Measurements from ENCODE around the gene KHDC3L.

KHDC3L gene

GRCh38 chr6:73362358-73362757 lies at the start of gene KHDC3L:
Gene KHDC3L (plus strand): TSS chr6:73362658. CDS start chr6:73362730, 72 bp downstream.
- no peak for DNase-seq

GRCh38 chr6:73314577-73315492 lies 47.6 kb upstream of the KHDC3L start:
- no peak for DNase-seq

GRCh38 chr6:73323323-73323722 lies 39.1 kb upstream of the KHDC3L start:
- DNase-seq, result no peak

- DNase-seq, result no peak
Observed at GRCh38 chr6:73325656-73326055, 36.8 kb upstream of the KHDC3L start.

GRCh38 chr6:73328790-73329189 lies 33.7 kb upstream of the KHDC3L start:
- no peak for DNase-seq

GRCh38 chr6:73329201-73329600 lies 33.3 kb upstream of the KHDC3L start:
- DNase-seq, result no peak

GRCh38 chr6:73339340-73339739 lies 23.1 kb upstream of the KHDC3L start:
- DNase-seq, result no peak

- no peak for DNase-seq
Observed at GRCh38 chr6:73340048-73340447, 22.4 kb upstream of the KHDC3L start.

- no peak for DNase-seq
Observed at GRCh38 chr6:73341335-73341734, 21.1 kb upstream of the KHDC3L start.

GRCh38 chr6:73342174-73342573 lies 20.3 kb upstream of the KHDC3L start:
- no peak for DNase-seq

GRCh38 chr6:73343164-73343563 lies 19.3 kb upstream of the KHDC3L start:
- DNase-seq, result no peak

- no peak for DNase-seq
Observed at GRCh38 chr6:73348550-73349204, 13.8 kb upstream of the KHDC3L start.

- DNase-seq, result no peak
Observed at GRCh38 chr6:73349311-73349710, 13.1 kb upstream of the KHDC3L start.

GRCh38 chr6:73353636-73354593 lies 8.5 kb upstream of the KHDC3L start, which contains the start of gene DPPA5:
Gene DPPA5 (minus strand): TSS chr6:73354276. CDS start chr6:73354225, 51 bp downstream.
- DNase-seq, result no peak

GRCh38 chr6:73362869-73363536 lies 545 bp downstream of the KHDC3L start:
- no peak for DNase-seq

- DNase-seq, result no peak
Observed at GRCh38 chr6:73363537-73363875, 1.0 kb downstream of the KHDC3L start.

GRCh38 chr6:73364121-73364520 lies 1.7 kb downstream of the KHDC3L start:
- DNase-seq, result no peak

- no peak for DNase-seq
Observed at GRCh38 chr6:73364549-73364948, 2.1 kb downstream of the KHDC3L start.

GRCh38 chr6:73367761-73368355 lies 5.4 kb downstream of the KHDC3L start:
- DNase-seq, result no peak

GRCh38 chr6:73368675-73369074 lies 6.2 kb downstream of the KHDC3L start:
- DNase-seq, result no peak

- no peak for DNase-seq
Observed at GRCh38 chr6:73369157-73369556, 6.7 kb downstream of the KHDC3L start.

GRCh38 chr6:73369563-73369962 lies 7.1 kb downstream of the KHDC3L start, which contains the start of gene OOEP:
Gene OOEP (minus strand): TSS chr6:73369897. CDS start chr6:73369792, 105 bp downstream.
- no peak for DNase-seq

All from activated CD8-positive, alpha-beta memory T cell treated with anti-CD3 and anti-CD28 coated beads, Interleukin-2, amount 50 U/mL, for 48 hours (primary cell).